Trophoblast cell (in vitro differentiated cells and primary cell): ENCODE measurements around the gene RECQL5. TPM values are rescaled to one million over a fixed set of nuclear protein-coding genes. Genes with fewer than 3 reads are reported as not detected.

ENCODE experiments used
- DNase-seq, 2 donors: peaks; one replicate each; pipeline ENCODE4 v3.0.0-alpha.2; 2016
- H2AFZ ChIP-seq: 2 replicates; pipeline ENCODE4 v1.6.1; 2013; ENCODE audit warnings: low read length, moderate library complexity, mild to moderate bottlenecking; ENCODE audit not compliant: insufficient read depth, poor library complexity
- H2AK5ac ChIP-seq: 2 replicates; pipeline ENCODE4 v1.6.1; 2013; ENCODE audit warnings: mild to moderate bottlenecking, low read length
- H2BK120ac ChIP-seq: 2 replicates; pipeline ENCODE4 v1.6.1; 2013; ENCODE audit warnings: low read length, mild to moderate bottlenecking, moderate library complexity; ENCODE audit not compliant: insufficient read depth, poor library complexity
- H2BK12ac ChIP-seq: 2 replicates; pipeline ENCODE4 v1.6.1; 2013; ENCODE audit warnings: mild to moderate bottlenecking, low read length, moderate library complexity
- H2BK5ac ChIP-seq: 2 replicates; pipeline ENCODE4 v1.6.1; 2013; ENCODE audit warnings: low read length, low read depth, moderate library complexity, mild to moderate bottlenecking; ENCODE audit not compliant: poor library complexity
- H3K14ac ChIP-seq: 2 replicates; pipeline ENCODE4 v1.6.1; 2013; ENCODE audit warnings: mild to moderate bottlenecking, low read length
- H3K18ac ChIP-seq: 2 replicates; pipeline ENCODE4 v1.6.1; 2013; ENCODE audit warnings: mild to moderate bottlenecking, low read length
- H3K23ac ChIP-seq: 2 replicates; pipeline ENCODE4 v1.6.1; 2013; ENCODE audit warnings: low read length
- H3K27ac ChIP-seq: 2 replicates; pipeline ENCODE4 v1.5.1; 2013; ENCODE audit warnings: low read depth, mild to moderate bottlenecking, inconsistent platforms, low read length, moderate library complexity
- H3K27me3 ChIP-seq: 2 replicates; pipeline ENCODE4 v1.6.1; 2013; ENCODE audit warnings: inconsistent platforms, mild to moderate bottlenecking, low read length, moderate library complexity; ENCODE audit not compliant: insufficient read depth
- H3K36me3 ChIP-seq, 2 experiments: 1 replicate in 1 of 2; 2 replicates in 1 of 2; pipeline ENCODE4 v1.6.1; 2013; ENCODE audit warnings: low read length in 2 of 2, mild to moderate bottlenecking in 2 of 2, moderate library complexity in 1 of 2; ENCODE audit not compliant: insufficient read depth in 2 of 2, control insufficient read depth in 1 of 2
- H3K4ac ChIP-seq: 2 replicates; pipeline ENCODE4 v1.6.1; 2013; ENCODE audit warnings: low read depth, mild to moderate bottlenecking, low read length, moderate library complexity
- H3K4me1 ChIP-seq, 2 experiments: 1 replicate in 1 of 2; 2 replicates in 1 of 2; pipeline ENCODE4 v1.6.1; 2013; ENCODE audit warnings: low read length in 2 of 2, mild to moderate bottlenecking in 2 of 2, moderate library complexity in 1 of 2; ENCODE audit not compliant: insufficient read depth in 2 of 2, control insufficient read depth in 1 of 2
- H3K4me2 ChIP-seq: 2 replicates; pipeline ENCODE4 v1.6.1; 2013; ENCODE audit warnings: inconsistent platforms, mild to moderate bottlenecking, low read length, moderate library complexity
- H3K4me3 ChIP-seq: 2 replicates; pipeline ENCODE4 v1.5.1; 2013; ENCODE audit warnings: mild to moderate bottlenecking, low read depth, low read length, inconsistent platforms
- H3K79me1 ChIP-seq: one replicate; pipeline ENCODE4 v1.6.1; 2013; ENCODE audit warnings: low read length
- H3K79me2 ChIP-seq: 2 replicates; pipeline ENCODE4 v1.6.1; 2013; ENCODE audit warnings: low read length, mild to moderate bottlenecking; ENCODE audit not compliant: control insufficient read depth, insufficient read depth, poor library complexity
- H3K9ac ChIP-seq: 2 replicates; pipeline ENCODE4 v1.6.1; 2013; ENCODE audit warnings: mild to moderate bottlenecking, low read length
- H3K9me3 ChIP-seq: 2 replicates; pipeline ENCODE4 v1.6.1; 2013; ENCODE audit warnings: low read depth, mild to moderate bottlenecking, control low read depth, inconsistent platforms, low read length; ENCODE audit not compliant: insufficient read depth
- H4K12ac ChIP-seq: 2 replicates; pipeline ENCODE4 v1.6.1; 2013; ENCODE audit warnings: low read depth, mild to moderate bottlenecking, low read length, moderate library complexity
- H4K8ac ChIP-seq: 2 replicates; pipeline ENCODE4 v1.6.1; 2013; ENCODE audit warnings: low read depth, mild to moderate bottlenecking, low read length, moderate library complexity
- H4K91ac ChIP-seq: one replicate; pipeline ENCODE4 v1.6.1; 2013; ENCODE audit warnings: low read depth, mild to moderate bottlenecking, low read length, moderate library complexity
- WGBS: extraction: QIAGEN DNeasy Blood & Tissue Kit; methylation state at CpG from one replicate; pipeline ENCODE4 v1.1.7; 2013; ENCODE audit warnings: missing lambda C conversion rate; ENCODE audit not compliant: insufficient read length, insufficient coverage; ENCODE audit errors: extremely low coverage; 5-methylcytosine and 5-hydroxymethylcytosine counted together
- polyA plus RNA-seq: library from polyadenylated mRNA; stranded (reverse); fragments of 200-250 nt; gene quantifications from 2 replicates; pipeline ENCODE4 v1.2.3, GENCODE V29; 2013

Gene RECQL5
- polyA plus RNA-seq: 15.8 and 16.4 TPM in 2 replicates

- Histone ChIP-seq H4K12ac (peak within 1 kb of the TSS; percentile 98), H4K91ac (peak within 1 kb of the TSS; percentile 92), H3K36me3 (peaks cover 23 to 26% of the 10 kb centered on the region in 2 experiments), H3K23ac (no peak within 1 kb of the TSS), H3K9me3 (no peaks in the 10 kb centered on the region), H3K14ac (peak within 1 kb of the TSS; percentile 85), H3K18ac (peak within 1 kb of the TSS; percentile 79), H3K4ac (peak within 1 kb of the TSS; percentile 100), H3K27me3 (no peaks in the 10 kb centered on the region), H4K8ac (peak within 1 kb of the TSS; percentile 96), H2BK5ac (peak within 1 kb of the TSS; percentile 56), H3K4me2 (peak within 1 kb of the TSS; percentile 93), H3K4me3 (peak within 1 kb of the TSS; percentile 94), H3K4me1 (peaks cover 5% of the 10 kb centered on the region in 2 experiments), H2BK12ac (no peak within 1 kb of the TSS), H3K79me2 (peaks cover 7% of the 10 kb centered on the region), H2AK5ac (peak within 1 kb of the TSS; percentile 75), H3K27ac (no peak within 1 kb of the TSS), H3K79me1 (peaks cover 8% of the 10 kb centered on the region), H2AFZ (peak within 1 kb of the TSS; percentile 91), H3K9ac (peak within 1 kb of the TSS; percentile 93), H2BK120ac (peak within 1 kb of the TSS; percentile 68)
- peak; percentile 98 to 100 for DNase-seq
- no CpG with 5 or more reads among the region's 55 CpGs for WGBS
Observed at GRCh38 chr17:75666959-75667790, at the start of gene RECQL5, which contains the start of gene SAP30BP. RECQL5 (minus strand) TSS chr17:75667154; CDS start chr17:75666557, 597 bp downstream. SAP30BP (plus strand) TSS chr17:75667338; CDS start chr17:75667373, 35 bp downstream.

GRCh38 chr17:75712446-75712845 is 45.5 kb upstream of the RECQL5 start:
- H3K36me3 ChIP-seq: peaks cover 10 to 13% of the 10 kb centered on the region in 2 experiments
- no peak overlapping the region for H3K4me2 ChIP-seq
- H4K12ac ChIP-seq: no peak overlapping the region
- H3K79me2 ChIP-seq: no peaks in the 10 kb centered on the region
- H3K27ac ChIP-seq: no peak overlapping the region
- H3K79me1 ChIP-seq: no peaks in the 10 kb centered on the region
- no peak overlapping the region for H2BK5ac ChIP-seq
- no peak overlapping the region for H2BK12ac ChIP-seq
- H3K9me3 ChIP-seq: no peaks in the 10 kb centered on the region
- no peaks in the 10 kb centered on the region for H3K4me1 ChIP-seq
- H3K27me3 ChIP-seq: no peaks in the 10 kb centered on the region
- DNase-seq: no peak
- H3K14ac ChIP-seq: no peak overlapping the region
- H3K9ac ChIP-seq: no peak overlapping the region
- no peak overlapping the region for H2AK5ac ChIP-seq
- H3K23ac ChIP-seq: no peak overlapping the region
- H3K4ac ChIP-seq: no peak overlapping the region
- WGBS: no CpG with 5 or more reads among the region's 2 CpGs
- no peak overlapping the region for H3K18ac ChIP-seq
- no peak overlapping the region for H3K4me3 ChIP-seq
- H4K8ac ChIP-seq: no peak overlapping the region
- no peak overlapping the region for H2BK120ac ChIP-seq
- no peak overlapping the region for H4K91ac ChIP-seq
- no peak overlapping the region for H2AFZ ChIP-seq

GRCh38 chr17:75707079-75707571 is 40.2 kb upstream of the RECQL5 start:
- H3K27me3 ChIP-seq: no peaks in the 10 kb centered on the region
- no peak overlapping the region for H3K4me3 ChIP-seq
- no peak overlapping the region for H3K18ac ChIP-seq
- no peaks in the 10 kb centered on the region for H3K9me3 ChIP-seq
- WGBS: no CpG with 5 or more reads among the region's 12 CpGs
- no peak overlapping the region for H2AFZ ChIP-seq
- no peak overlapping the region for H2BK12ac ChIP-seq
- no peak overlapping the region for H3K23ac ChIP-seq
- H2AK5ac ChIP-seq: no peak overlapping the region
- DNase-seq: no peak
- H3K79me1 ChIP-seq: no peaks in the 10 kb centered on the region
- no peak overlapping the region for H3K4me2 ChIP-seq
- no peak overlapping the region for H2BK5ac ChIP-seq
- no peak overlapping the region for H4K12ac ChIP-seq
- H3K4ac ChIP-seq: no peak overlapping the region
- H3K36me3 ChIP-seq: peaks cover 62 to 66% of the 10 kb centered on the region in 2 experiments
- H4K8ac ChIP-seq: no peak overlapping the region
- H2BK120ac ChIP-seq: no peak overlapping the region
- no peak overlapping the region for H4K91ac ChIP-seq
- H3K4me1 ChIP-seq: no peaks in the 10 kb centered on the region
- H3K79me2 ChIP-seq: no peaks in the 10 kb centered on the region
- no peak overlapping the region for H3K9ac ChIP-seq
- H3K14ac ChIP-seq: no peak overlapping the region
- H3K27ac ChIP-seq: no peak overlapping the region

GRCh38 chr17:75706042-75706728 is 39.2 kb upstream of the RECQL5 start:
- Histone ChIP-seq H3K23ac (no peak overlapping the region), H2BK120ac (no peak overlapping the region), H2BK12ac (no peak overlapping the region), H3K9me3 (no peaks in the 10 kb centered on the region), H3K9ac (no peak overlapping the region), H3K14ac (no peak overlapping the region), H3K27ac (no peak overlapping the region), H3K4me3 (no peak overlapping the region), H4K12ac (no peak overlapping the region), H4K8ac (no peak overlapping the region), H3K4ac (no peak overlapping the region), H3K79me2 (no peaks in the 10 kb centered on the region), H2AFZ (no peak overlapping the region), H3K18ac (no peak overlapping the region), H4K91ac (no peak overlapping the region), H2BK5ac (no peak overlapping the region), H3K4me2 (no peak overlapping the region), H3K4me1 (peaks cover under 1 to 2% of the 10 kb centered on the region in 2 experiments), H3K27me3 (no peaks in the 10 kb centered on the region), H3K79me1 (peaks cover 2% of the 10 kb centered on the region), H3K36me3 (peaks cover 67 to 75% of the 10 kb centered on the region in 2 experiments), H2AK5ac (no peak overlapping the region)
- no peak for DNase-seq
- no CpG with 5 or more reads among the region's 20 CpGs for WGBS
